ENCODE measurements around the gene PDPR.

GRCh38 chr16:70156207-70156978 lies 42.3 kb downstream of the PDPR start:
- TF ChIP-seq, protein P1, sequence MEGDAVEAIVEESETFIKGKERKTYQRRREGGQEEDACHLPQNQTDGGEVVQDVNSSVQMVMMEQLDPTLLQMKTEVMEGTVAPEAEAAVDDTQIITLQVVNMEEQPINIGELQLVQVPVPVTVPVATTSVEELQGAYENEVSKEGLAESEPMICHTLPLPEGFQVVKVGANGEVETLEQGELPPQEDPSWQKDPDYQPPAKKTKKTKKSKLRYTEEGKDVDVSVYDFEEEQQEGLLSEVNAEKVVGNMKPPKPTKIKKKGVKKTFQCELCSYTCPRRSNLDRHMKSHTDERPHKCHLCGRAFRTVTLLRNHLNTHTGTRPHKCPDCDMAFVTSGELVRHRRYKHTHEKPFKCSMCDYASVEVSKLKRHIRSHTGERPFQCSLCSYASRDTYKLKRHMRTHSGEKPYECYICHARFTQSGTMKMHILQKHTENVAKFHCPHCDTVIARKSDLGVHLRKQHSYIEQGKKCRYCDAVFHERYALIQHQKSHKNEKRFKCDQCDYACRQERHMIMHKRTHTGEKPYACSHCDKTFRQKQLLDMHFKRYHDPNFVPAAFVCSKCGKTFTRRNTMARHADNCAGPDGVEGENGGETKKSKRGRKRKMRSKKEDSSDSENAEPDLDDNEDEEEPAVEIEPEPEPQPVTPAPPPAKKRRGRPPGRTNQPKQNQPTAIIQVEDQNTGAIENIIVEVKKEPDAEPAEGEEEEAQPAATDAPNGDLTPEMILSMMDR (conservative IDR thresholded peaks at IDR 0.05 in 1 of 2, IDR thresholded peaks at IDR 0.05 in 1 of 2; ENCODE audit: low read depth in 1 of 2, low read length in 2 of 2): no peak
- TF ChIP-seq EZH2 (IDR thresholded peaks at IDR 0.05; ENCODE audit: low read length, missing control alignments): no peak

Data from fibroblast of lung (primary cell).